Measurements from ENCODE around the gene SH3TC1. TPM values are rescaled to one million over a fixed set of nuclear protein-coding genes. Genes with fewer than 3 reads are reported as not detected.

Gene SH3TC1
- total RNA-seq, 1 donor from 2014 or later, result 50.6 TPM

GRCh38 chr4:8258552-8259212 is 59.6 kb downstream of the SH3TC1 start:
- no peak overlapping the region for H3K27ac ChIP-seq
- H3K27me3 ChIP-seq, result no peaks in the 10 kb centered on the region
- H3K4me3 ChIP-seq, result no peak overlapping the region
- H3K9me3 ChIP-seq, result no peaks in the 10 kb centered on the region
- H3K36me3 ChIP-seq, result no peaks in the 10 kb centered on the region
- intact Hi-C loops (cut with DNase I), result no loop called here
- DNase-seq (ENCODE audit: extremely low spot score in 2 of 2), result no peak
- H3K4me1 ChIP-seq, result peaks cover 10% of the 10 kb centered on the region
- TF ChIP-seq POLR2AphosphoS5 (IDR thresholded peaks at IDR 0.05; ENCODE audit: insufficient read depth in 1 of 2, low read depth in 1 of 2) (no peak), POLR2A (IDR thresholded peaks at IDR 0.05) (no peak)
- TF ChIP-seq, protein P1, sequence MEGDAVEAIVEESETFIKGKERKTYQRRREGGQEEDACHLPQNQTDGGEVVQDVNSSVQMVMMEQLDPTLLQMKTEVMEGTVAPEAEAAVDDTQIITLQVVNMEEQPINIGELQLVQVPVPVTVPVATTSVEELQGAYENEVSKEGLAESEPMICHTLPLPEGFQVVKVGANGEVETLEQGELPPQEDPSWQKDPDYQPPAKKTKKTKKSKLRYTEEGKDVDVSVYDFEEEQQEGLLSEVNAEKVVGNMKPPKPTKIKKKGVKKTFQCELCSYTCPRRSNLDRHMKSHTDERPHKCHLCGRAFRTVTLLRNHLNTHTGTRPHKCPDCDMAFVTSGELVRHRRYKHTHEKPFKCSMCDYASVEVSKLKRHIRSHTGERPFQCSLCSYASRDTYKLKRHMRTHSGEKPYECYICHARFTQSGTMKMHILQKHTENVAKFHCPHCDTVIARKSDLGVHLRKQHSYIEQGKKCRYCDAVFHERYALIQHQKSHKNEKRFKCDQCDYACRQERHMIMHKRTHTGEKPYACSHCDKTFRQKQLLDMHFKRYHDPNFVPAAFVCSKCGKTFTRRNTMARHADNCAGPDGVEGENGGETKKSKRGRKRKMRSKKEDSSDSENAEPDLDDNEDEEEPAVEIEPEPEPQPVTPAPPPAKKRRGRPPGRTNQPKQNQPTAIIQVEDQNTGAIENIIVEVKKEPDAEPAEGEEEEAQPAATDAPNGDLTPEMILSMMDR (IDR thresholded peaks at IDR 0.05), result no peak

- Histone ChIP-seq H3K36me3 (no peaks in the 10 kb centered on the region), H3K4me1 (peaks cover 10% of the 10 kb centered on the region), H3K9me3 (no peaks in the 10 kb centered on the region), H3K27ac (no peak overlapping the region), H3K27me3 (no peaks in the 10 kb centered on the region), H3K4me3 (no peak overlapping the region)
- TF ChIP-seq, protein P1 (IDR thresholded peaks at IDR 0.05), result no peak
- TF ChIP-seq POLR2A (IDR thresholded peaks at IDR 0.05), result no peak
- no peak for TF ChIP-seq POLR2AphosphoS5 (IDR thresholded peaks at IDR 0.05; ENCODE audit: insufficient read depth in 1 of 2, low read depth in 1 of 2)
- no peak for DNase-seq (ENCODE audit: extremely low spot score in 2 of 2)
- intact Hi-C loops (cut with DNase I), result no loop called here
These were observed 60.8 kb downstream of the SH3TC1 start for GRCh38 chr4:8259743-8260430.

- TF ChIP-seq, protein P1 (IDR thresholded peaks at IDR 0.05), result no peak
- TF ChIP-seq POLR2A (IDR thresholded peaks at IDR 0.05), result no peak
- peak; percentile 18 to 51 for TF ChIP-seq POLR2AphosphoS5 (IDR thresholded peaks at IDR 0.05; ENCODE audit: insufficient read depth in 1 of 2, low read depth in 1 of 2)
- Histone ChIP-seq H3K27ac (peak overlapping the region; percentile 30), H3K27me3 (no peaks in the 10 kb centered on the region), H3K4me1 (peaks cover 5% of the 10 kb centered on the region), H3K9me3 (no peaks in the 10 kb centered on the region), H3K4me3 (no peak overlapping the region), H3K36me3 (no peaks in the 10 kb centered on the region)
- DNase-seq (ENCODE audit: extremely low spot score in 2 of 2), result no peak
- intact Hi-C loops (cut with DNase I), result no loop called here
These were observed 61.6 kb downstream of the SH3TC1 start for GRCh38 chr4:8260656-8261111.

- intact Hi-C loops (cut with DNase I), result no loop called here
- Histone ChIP-seq H3K27me3 (no peaks in the 10 kb centered on the region), H3K36me3 (no peaks in the 10 kb centered on the region), H3K9me3 (no peaks in the 10 kb centered on the region), H3K4me1 (no peaks in the 10 kb centered on the region), H3K27ac (no peak overlapping the region), H3K4me3 (no peak overlapping the region)
- no peak for TF ChIP-seq POLR2A (IDR thresholded peaks at IDR 0.05)
- no peak for TF ChIP-seq POLR2AphosphoS5 (IDR thresholded peaks at IDR 0.05; ENCODE audit: insufficient read depth in 1 of 2, low read depth in 1 of 2)
- TF ChIP-seq, protein P1 (IDR thresholded peaks at IDR 0.05), result no peak
- no peak for DNase-seq (ENCODE audit: extremely low spot score in 2 of 2)
These were observed 62.9 kb downstream of the SH3TC1 start for GRCh38 chr4:8261851-8262535.

Data from vagina (tissue), 2 donors.